Neural cell (in vitro differentiated cells): ENCODE data around the gene NFIX. TPM values are rescaled to one million over a fixed set of nuclear protein-coding genes. Genes with fewer than 3 reads are reported as not detected.

ENCODE experiments used
- H2AFZ ChIP-seq: fragments of 200-600, 300-800 bp; sonication (generic), shearing (Covaris generic); 2 replicates; pipeline ENCODE4 v1.6.0; 2014; ENCODE audit warnings: low read depth, mild to moderate bottlenecking, antibody characterized with exemption, low read length, moderate library complexity
- H3F3A ChIP-seq: fragments of 200-600 bp; shearing (Covaris generic); 2 replicates; pipeline ENCODE4 v1.6.1; 2016; ENCODE audit warnings: mild to moderate bottlenecking, moderate library complexity, mixed read lengths, antibody characterized with exemption, low read length; ENCODE audit not compliant: insufficient read depth, poor library complexity, severe bottlenecking
- H3K27ac ChIP-seq: fragments of 200-600, 300-800 bp; sonication (generic), shearing (Covaris generic); 2 replicates; pipeline ENCODE4 v1.5.1; 2014; ENCODE audit warnings: mild to moderate bottlenecking, low read length, moderate library complexity
- H3K27me3 ChIP-seq: fragments of 300-800, 200-600 bp; sonication (generic), shearing (Covaris generic); 2 replicates; pipeline ENCODE4 v1.6.0; 2014; ENCODE audit warnings: mild to moderate bottlenecking, low read depth, low read length, moderate library complexity; ENCODE audit not compliant: insufficient read depth
- H3K36me3 ChIP-seq: fragments of 300-800, 200-600 bp; sonication (generic), shearing (Covaris generic); 2 replicates; pipeline ENCODE4 v1.5.1; 2014; ENCODE audit warnings: mild to moderate bottlenecking, antibody characterized with exemption, low read length, moderate library complexity; ENCODE audit not compliant: insufficient read depth
- H3K4me2 ChIP-seq: fragments of 300-800, 200-600 bp; sonication (generic), shearing (Covaris generic); 2 replicates; pipeline ENCODE4 v1.6.0; 2014; ENCODE audit warnings: mild to moderate bottlenecking, low read length
- H3K4me3 ChIP-seq: fragments of 300-800, 200-600 bp; sonication (generic), shearing (Covaris generic); 2 replicates; pipeline ENCODE4 v1.5.1; 2014; ENCODE audit warnings: mild to moderate bottlenecking, low read length, moderate library complexity
- H3K79me2 ChIP-seq: fragments of 200-600 bp; shearing (Covaris generic); replicated peaks from 2 replicates; pipeline ENCODE4 v1.6.0; 2014; ENCODE audit warnings: mild to moderate bottlenecking, low read length, moderate library complexity; ENCODE audit not compliant: insufficient read depth
- H3K9ac ChIP-seq: fragments of 300-800, 200-600 bp; sonication (generic), shearing (Covaris generic); 2 replicates; pipeline ENCODE4 v1.6.1; 2016; ENCODE audit warnings: mild to moderate bottlenecking, low read length, mixed read lengths
- H3K9me2 ChIP-seq: fragments of 200-600 bp; shearing (Covaris generic); 2 replicates; pipeline ENCODE4 v1.6.1; 2016; ENCODE audit warnings: mild to moderate bottlenecking, low read length, mixed read lengths; ENCODE audit not compliant: insufficient read depth
- H3K9me3 ChIP-seq: fragments of 200-600, 300-800 bp; sonication (generic), shearing (Covaris generic); 2 replicates; pipeline ENCODE4 v1.6.1; 2016; ENCODE audit warnings: mild to moderate bottlenecking, mixed run types, low read length, moderate library complexity, mixed read lengths
- H4K20me1 ChIP-seq: fragments of 200-600 bp; shearing (Covaris generic); 2 replicates; pipeline ENCODE4 v1.6.1; 2016; ENCODE audit warnings: mild to moderate bottlenecking, mixed run types; ENCODE audit not compliant: insufficient read depth
- CTCF ChIP-seq: fragments of 450-650 bp; IDR thresholded peaks from 2 replicates; pipeline ENCODE4 v1.5.1; 2014; ENCODE audit warnings: antibody characterized with exemption, mild to moderate bottlenecking, moderate library complexity; ENCODE audit not compliant: poor library complexity, severe bottlenecking
- EZH2 ChIP-seq: fragments of 200-600, 300-800 bp; shearing (Covaris generic), sonication (generic); IDR thresholded peaks from 2 replicates; pipeline ENCODE4 v1.6.1; 2014; ENCODE audit warnings: antibody characterized with exemption, low read length, borderline replicate concordance, mild to moderate bottlenecking; ENCODE audit not compliant: insufficient read depth, poor library complexity, severe bottlenecking
- MXI1 ChIP-seq: fragments of 450-650 bp; conservative IDR thresholded peaks from 2 replicates; pipeline ENCODE4 v1.6.1; 2014; ENCODE audit warnings: antibody characterized with exemption, mild to moderate bottlenecking; ENCODE audit not compliant: poor library complexity, severe bottlenecking
- POLR2AphosphoS5 ChIP-seq: IDR thresholded peaks from 2 replicates; pipeline ENCODE4 v1.6.1; 2012
- RAD21 ChIP-seq: fragments of 450-650 bp; conservative IDR thresholded peaks from 2 replicates; pipeline ENCODE4 v1.6.1; 2014; ENCODE audit warnings: antibody characterized with exemption, mild to moderate bottlenecking, moderate library complexity
- SMC3 ChIP-seq: fragments of 450-650 bp; conservative IDR thresholded peaks from 2 replicates; pipeline ENCODE4 v1.6.1; 2014; ENCODE audit warnings: antibody characterized with exemption, mild to moderate bottlenecking, moderate library complexity; ENCODE audit not compliant: poor library complexity
- polyA plus RNA-seq: library from polyadenylated mRNA; depleted of rRNA; stranded (reverse); fragments of >200 nt; gene quantifications from 2 replicates; pipeline ENCODE4 v1.2.3, GENCODE V29; 2014
- TF ChIP-seq, protein P1 (sequence below): IDR thresholded peaks from 2 replicates; pipeline ENCODE4 v1.6.1; 2012; ENCODE audit warnings: borderline replicate concordance

NFIX gene
- polyA plus RNA-seq, 1 donor from 2014 or later: not detected

DNA sequence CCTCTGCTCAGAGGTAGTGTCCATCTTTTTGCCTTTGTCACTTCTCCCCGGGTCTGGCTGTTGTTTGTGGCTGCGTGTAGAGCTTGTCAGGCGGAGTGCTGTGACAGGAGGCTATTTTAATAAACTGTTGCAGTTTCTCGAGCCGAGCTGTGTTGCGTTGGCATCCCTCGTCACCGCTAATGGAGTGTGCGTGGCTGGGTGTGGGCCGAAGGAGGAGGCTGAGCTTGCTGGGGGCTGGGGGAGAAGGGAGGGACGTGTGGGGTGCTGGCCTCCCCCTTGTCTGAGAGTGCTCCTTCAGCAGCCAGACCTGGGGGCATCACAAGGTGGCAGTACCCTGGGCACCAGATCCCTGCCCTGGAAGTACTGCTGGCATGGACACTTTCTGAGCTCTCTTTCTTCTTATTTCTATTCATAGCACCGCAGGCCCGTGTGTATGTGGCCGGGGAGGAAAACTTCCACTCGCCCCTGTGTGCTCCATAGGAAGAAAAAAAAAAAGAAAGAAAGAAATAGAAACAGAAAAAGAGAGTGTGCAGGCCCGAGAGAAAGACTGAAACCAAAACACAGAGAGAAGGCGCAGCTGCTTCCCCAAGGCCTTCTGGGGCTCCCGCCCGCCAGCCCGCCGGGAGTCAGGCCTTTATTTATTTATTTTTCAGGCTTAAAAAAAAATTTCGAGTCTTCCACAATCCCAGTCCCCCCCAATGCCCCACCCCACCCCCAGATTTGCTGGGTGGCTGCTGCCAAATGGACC lies 27.0 kb downstream of the NFIX start:
- no peak overlapping the region for H3K9ac ChIP-seq
- H3K27me3 ChIP-seq: peaks cover 100% of the 10 kb centered on the region
- no peaks in the 10 kb centered on the region for H3F3A ChIP-seq
- H2AFZ ChIP-seq: no peak overlapping the region
- H3K36me3 ChIP-seq: no peaks in the 10 kb centered on the region
- TF ChIP-seq EZH2: peak; percentile 28
- TF ChIP-seq, protein P1, sequence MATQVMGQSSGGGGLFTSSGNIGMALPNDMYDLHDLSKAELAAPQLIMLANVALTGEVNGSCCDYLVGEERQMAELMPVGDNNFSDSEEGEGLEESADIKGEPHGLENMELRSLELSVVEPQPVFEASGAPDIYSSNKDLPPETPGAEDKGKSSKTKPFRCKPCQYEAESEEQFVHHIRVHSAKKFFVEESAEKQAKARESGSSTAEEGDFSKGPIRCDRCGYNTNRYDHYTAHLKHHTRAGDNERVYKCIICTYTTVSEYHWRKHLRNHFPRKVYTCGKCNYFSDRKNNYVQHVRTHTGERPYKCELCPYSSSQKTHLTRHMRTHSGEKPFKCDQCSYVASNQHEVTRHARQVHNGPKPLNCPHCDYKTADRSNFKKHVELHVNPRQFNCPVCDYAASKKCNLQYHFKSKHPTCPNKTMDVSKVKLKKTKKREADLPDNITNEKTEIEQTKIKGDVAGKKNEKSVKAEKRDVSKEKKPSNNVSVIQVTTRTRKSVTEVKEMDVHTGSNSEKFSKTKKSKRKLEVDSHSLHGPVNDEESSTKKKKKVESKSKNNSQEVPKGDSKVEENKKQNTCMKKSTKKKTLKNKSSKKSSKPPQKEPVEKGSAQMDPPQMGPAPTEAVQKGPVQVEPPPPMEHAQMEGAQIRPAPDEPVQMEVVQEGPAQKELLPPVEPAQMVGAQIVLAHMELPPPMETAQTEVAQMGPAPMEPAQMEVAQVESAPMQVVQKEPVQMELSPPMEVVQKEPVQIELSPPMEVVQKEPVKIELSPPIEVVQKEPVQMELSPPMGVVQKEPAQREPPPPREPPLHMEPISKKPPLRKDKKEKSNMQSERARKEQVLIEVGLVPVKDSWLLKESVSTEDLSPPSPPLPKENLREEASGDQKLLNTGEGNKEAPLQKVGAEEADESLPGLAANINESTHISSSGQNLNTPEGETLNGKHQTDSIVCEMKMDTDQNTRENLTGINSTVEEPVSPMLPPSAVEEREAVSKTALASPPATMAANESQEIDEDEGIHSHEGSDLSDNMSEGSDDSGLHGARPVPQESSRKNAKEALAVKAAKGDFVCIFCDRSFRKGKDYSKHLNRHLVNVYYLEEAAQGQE: no peak
- no peak overlapping the region for H3K4me3 ChIP-seq
- no peaks in the 10 kb centered on the region for H3K9me3 ChIP-seq
- H4K20me1 ChIP-seq: no peaks in the 10 kb centered on the region
- no peak overlapping the region for H3K27ac ChIP-seq
- no peak overlapping the region for H3K4me2 ChIP-seq
- H3K9me2 ChIP-seq: no peaks in the 10 kb centered on the region
- no peaks in the 10 kb centered on the region for H3K79me2 ChIP-seq

- no peak overlapping the region for H3K9ac ChIP-seq
- H4K20me1 ChIP-seq: no peaks in the 10 kb centered on the region
- H3F3A ChIP-seq: no peaks in the 10 kb centered on the region
- H3K9me3 ChIP-seq: no peaks in the 10 kb centered on the region
- no peak overlapping the region for H3K4me2 ChIP-seq
- H3K79me2 ChIP-seq: no peaks in the 10 kb centered on the region
- no peak overlapping the region for H3K27ac ChIP-seq
- TF ChIP-seq MXI1 (no peak), POLR2AphosphoS5 (peak; percentile 7), CTCF (no peak), RAD21 (no peak)
- no peaks in the 10 kb centered on the region for H3K9me2 ChIP-seq
- peaks cover 100% of the 10 kb centered on the region for H3K27me3 ChIP-seq
- H3K4me3 ChIP-seq: no peak overlapping the region
- no peak overlapping the region for H2AFZ ChIP-seq
- H3K36me3 ChIP-seq: no peaks in the 10 kb centered on the region
Measured at GRCh38 chr19:13022859-13023636, 27.8 kb downstream of the NFIX start.

GRCh38 chr19:13023656-13024055 lies 28.4 kb downstream of the NFIX start:
- H3K79me2 ChIP-seq: no peaks in the 10 kb centered on the region
- no peak overlapping the region for H3K27ac ChIP-seq

More at GRCh38 chr19:13023656-13024055, 28.4 kb downstream of the NFIX start:
- Histone ChIP-seq H3K9me2 (no peaks in the 10 kb centered on the region), H3K27me3 (peaks cover 100% of the 10 kb centered on the region), H2AFZ (no peak overlapping the region), H3K36me3 (no peaks in the 10 kb centered on the region), H3K4me2 (no peak overlapping the region), H3F3A (no peaks in the 10 kb centered on the region), H3K9me3 (no peaks in the 10 kb centered on the region), H3K9ac (no peak overlapping the region), H4K20me1 (no peaks in the 10 kb centered on the region), H3K4me3 (no peak overlapping the region)
- TF ChIP-seq POLR2AphosphoS5 (no peak), MXI1 (no peak), SMC3 (no peak)
